ENCODE results near the gene RHBDL2.
"Not testable (repeated sequence)": the region's sequence is repeated elsewhere in the genome, so short reads cannot be mapped to it uniquely, and the experiment has no call there.

The RHBDL2 gene

DNA sequence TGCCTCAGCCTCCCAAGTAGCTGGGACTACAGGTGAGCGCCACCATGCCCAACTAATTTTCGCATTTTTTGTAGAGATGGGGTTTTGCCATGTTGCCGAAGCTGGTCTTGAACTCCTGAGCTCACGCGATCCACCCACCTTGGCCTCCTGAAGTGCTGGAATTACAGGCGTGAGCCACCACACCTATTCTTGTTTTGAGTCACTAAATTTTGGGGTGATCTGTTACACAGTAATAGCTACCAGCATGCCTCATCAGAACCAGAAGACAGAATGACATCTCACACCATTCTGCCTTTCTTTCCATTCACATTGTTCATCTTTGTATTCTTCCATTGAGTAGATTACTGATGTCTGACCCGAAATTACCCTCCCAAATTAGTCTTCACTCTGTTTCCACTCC lies 9.1 kb downstream of the RHBDL2 start:
- DNase-seq: peak in 1 of 5 donors; percentile 17

GRCh38 chr1:38929476-38929875 lies 12.2 kb downstream of the RHBDL2 start:
- DNase-seq: no peak

DNA sequence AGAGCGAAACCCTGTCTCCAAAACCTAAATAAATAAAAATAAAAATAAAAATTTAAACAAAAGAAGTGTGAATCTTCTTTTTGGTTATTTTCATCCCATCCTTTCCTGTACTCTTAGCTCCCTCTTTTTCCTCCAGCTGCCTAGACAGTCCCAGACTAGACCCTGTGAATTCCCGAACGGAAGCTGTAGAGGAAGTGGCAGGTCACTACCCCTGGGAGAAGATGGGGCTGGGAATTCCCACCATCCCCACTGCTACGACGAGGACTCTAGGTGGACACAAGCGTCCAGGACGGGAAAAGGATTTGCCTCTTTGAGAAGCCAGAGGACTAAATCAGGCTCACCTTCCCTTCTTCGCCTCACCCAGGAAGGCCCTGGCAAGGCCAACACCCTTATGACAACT lies 12.6 kb downstream of the RHBDL2 start:
- DNase-seq: no peak

- DNase-seq: no peak
Observed at GRCh38 chr1:38926091-38926490, 15.5 kb downstream of the RHBDL2 start.

DNA sequence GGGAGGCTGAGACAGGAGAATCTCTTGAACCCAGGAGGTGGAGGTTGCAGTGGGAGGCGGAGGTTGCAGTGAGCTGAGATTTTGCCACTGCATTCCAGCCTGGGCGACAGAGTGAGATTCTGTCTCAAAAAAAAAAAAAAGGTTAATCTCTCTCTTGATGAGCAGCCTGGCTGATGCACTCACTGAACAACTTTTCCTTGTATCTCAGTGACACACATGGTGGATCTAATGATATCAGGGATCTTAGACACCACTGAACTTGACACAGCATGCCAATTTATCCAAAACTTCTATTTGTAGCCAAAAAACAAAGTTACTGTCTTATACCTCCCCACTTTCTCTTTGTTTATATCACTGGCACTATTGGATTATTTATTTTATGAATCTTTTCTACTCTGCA lies 16.2 kb downstream of the RHBDL2 start:
- no peak for DNase-seq

GRCh38 chr1:38923607-38924006 lies 18.0 kb downstream of the RHBDL2 start:
- no peak for DNase-seq

DNA sequence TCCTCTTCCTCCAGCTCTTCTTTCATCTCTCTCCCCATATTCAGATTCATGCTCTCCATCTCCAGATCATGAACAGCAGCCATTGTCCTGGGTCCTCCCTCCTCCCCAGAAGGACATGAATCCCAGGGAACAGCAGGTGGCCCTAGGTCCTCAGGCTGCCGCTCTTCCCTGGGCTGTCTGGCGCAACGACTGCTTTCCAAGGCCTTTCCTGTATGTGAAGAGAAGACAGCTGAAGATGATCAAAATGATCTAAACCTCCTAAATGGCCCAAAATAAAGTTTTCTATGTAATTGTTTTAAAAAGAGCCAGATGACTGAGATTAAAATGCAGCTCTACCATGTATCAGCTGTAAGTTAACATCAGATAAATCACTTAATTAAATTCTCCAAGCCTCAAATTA lies 22.5 kb downstream of the RHBDL2 start:
- DNase-seq: no peak

DNA sequence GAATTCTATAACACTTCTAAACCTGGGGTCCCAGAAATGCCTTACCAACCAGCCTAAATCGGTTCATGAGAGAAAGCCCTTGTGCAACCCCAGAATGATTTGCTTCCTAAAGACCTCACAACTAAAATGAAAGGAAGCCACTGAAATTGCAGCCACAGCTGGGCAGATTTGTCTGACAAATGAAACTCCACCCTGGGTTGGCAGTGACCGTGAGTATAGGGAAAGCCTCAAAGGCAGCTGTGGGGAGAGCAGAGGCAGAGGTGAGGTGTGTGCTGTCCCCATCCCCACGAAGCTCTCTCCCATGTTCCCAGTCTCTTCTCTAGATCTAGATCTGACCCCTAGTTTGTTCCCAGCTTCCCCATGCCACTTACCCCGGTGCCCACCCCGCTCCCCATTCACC lies 23.1 kb downstream of the RHBDL2 start:
- DNase-seq: no peak

DNA sequence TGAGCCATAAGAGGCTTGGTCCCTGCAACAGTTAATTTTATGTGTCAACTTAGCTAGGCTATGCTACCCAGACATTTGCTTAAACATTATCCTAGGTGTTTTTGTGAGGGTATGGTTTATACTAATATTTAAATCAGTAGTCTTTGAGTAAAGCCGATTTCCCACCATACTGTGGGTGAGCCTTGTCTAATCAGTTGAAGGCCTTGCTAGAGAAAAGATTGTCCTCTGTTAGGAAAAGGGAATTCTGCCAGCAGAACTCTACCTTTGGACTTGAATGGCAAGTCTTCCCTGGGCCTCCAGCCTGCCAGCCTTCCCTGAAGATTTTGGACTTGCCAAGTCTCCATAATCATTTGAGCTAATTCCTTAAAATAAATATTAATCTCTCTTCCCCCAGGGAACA lies 23.9 kb downstream of the RHBDL2 start:
- DNase-seq: no peak

GRCh38 chr1:38917337-38917736 lies 24.3 kb downstream of the RHBDL2 start:
- DNase-seq: no peak

DNA sequence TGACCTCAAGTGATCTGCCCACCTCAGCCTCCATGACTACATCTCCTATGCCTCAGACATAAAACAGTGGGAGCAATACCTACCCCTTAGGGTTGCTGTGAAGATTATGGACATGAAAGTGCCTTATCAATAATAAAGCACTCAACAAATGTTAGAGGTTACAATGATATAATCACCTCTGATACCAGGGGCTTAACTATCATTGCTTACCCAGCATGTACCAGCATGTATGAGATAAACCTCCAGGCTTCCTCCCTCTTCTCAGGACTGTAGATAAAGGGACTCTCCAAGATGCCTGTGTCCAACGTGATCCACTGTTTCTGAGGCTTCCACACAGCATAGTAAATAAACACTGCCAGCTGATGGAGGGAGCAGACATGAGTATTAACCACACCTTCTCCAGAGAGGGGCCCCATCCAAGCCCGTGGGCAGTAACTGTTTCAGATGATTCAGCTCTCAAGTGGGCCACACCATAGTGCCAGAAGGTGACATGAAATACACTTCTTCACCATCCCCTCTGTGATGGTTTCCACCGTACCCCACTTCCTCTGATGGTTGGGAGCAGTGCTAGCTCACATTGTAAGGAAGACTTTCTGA lies 26.2 kb downstream of the RHBDL2 start:
- no peak for DNase-seq

DNA sequence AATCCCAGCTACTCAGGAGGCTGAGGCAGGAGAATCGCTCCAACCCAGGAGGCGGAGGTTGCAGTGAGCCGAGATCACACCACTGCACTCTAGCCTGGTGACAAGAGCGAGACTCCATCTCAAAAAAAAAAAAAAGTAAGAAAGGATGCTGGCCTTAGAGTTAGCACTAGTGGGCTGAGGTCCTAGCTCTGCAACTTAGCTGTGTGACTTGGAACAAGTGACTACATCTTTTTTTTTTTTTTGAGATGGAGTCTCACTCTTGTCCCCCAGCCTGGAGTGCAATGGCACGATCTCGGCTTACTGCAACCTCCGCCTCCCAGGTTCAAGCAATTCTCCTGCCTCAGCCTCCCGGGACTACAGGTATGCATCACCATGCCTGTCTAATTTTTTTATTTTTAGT lies 26.7 kb downstream of the RHBDL2 start:
- not testable (repeated sequence) for DNase-seq

DNA sequence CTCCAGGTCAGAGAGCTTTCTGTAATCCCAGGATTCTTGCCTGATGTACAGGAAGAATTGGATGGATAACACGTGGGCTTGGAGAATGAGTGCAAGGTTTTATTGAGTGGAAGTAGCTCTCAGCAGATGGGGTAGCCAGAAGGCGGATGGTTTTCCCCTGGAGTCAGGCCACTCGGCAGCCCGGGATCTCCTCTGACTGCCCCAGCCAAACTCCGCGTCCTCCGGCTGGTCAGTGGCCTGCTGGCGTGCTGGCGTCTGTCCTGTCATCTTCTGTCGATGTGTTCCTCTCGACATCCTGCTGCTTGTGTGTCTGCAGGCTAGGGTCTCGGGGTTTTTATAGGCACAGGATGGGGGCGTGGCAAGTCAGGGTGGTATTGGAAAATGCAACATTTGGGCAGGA lies 32.8 kb downstream of the RHBDL2 start:
- no peak for DNase-seq

DNA sequence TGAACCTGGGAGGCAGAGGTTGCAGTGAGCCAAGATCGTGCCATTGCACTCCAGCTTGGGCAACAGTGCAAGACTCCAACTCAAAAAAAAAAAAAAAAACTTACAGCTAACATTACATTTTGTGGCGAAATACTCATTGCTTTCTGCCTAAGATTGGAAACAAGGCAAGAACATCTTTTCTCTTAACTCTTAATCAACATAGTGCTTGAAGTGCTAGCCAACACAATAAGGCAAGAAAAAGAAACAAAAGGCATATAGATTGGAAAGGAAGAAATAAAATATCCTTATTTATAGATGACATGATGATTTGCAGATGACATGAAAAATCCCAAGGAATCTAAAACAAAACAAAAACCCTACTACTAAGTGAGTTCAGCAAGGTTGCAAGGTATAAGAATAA lies 35.6 kb downstream of the RHBDL2 start:
- no peak for DNase-seq

DNA sequence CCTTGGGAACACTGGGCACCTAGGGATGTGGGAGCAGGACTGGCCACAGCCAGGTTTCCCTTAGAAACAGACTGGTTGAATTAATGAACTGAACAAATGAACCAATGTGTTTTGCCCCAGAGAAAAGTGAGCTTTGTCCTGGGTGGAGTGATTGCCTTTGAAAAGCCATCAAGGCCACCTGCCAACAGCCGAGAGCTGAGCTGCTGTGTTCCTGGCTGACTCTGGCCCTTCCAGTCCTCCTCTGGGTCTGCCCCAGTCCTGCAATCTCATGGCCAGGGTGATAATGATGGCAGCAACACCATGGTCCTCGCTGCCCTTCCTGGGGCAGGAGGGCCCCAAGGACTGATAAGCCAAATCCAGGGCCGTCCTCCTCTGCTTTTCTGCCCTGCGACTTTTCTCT lies 42.1 kb downstream of the RHBDL2 start:
- no peak for DNase-seq

DNA sequence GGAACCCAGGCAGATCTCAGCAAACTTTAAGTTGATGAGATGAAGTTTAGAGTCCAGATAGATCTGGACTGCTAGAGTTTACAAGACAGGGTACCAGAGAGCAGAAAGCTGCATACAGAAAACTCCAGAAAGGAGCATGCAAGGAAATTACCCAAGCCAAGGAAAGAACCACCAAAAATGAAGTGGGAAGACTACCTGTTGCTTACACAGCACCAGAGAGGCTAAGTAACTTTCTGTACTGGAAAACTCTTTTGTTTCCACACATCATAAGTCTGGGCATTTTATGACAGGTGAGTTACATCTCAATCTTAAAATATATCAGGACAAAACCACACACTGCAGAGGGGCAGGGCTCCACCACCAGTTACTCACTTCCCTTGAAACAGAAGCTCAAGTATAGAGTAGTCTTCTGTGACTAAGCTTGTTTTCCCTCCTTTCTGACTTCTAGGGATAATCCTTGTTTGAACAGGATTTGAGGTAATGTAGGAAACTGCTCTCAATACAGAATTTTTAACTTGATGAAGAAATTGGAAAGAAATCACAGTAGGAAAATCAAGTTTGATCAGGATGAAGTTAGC lies 42.9 kb downstream of the RHBDL2 start:
- DNase-seq: no peak

GRCh38 chr1:38896169-38896568 lies 45.5 kb downstream of the RHBDL2 start:
- DNase-seq: no peak

- no peak for DNase-seq
Observed at GRCh38 chr1:38892976-38893375, 48.7 kb downstream of the RHBDL2 start.

- no peak for DNase-seq
Observed at GRCh38 chr1:38891753-38892152, 49.9 kb downstream of the RHBDL2 start.

DNA sequence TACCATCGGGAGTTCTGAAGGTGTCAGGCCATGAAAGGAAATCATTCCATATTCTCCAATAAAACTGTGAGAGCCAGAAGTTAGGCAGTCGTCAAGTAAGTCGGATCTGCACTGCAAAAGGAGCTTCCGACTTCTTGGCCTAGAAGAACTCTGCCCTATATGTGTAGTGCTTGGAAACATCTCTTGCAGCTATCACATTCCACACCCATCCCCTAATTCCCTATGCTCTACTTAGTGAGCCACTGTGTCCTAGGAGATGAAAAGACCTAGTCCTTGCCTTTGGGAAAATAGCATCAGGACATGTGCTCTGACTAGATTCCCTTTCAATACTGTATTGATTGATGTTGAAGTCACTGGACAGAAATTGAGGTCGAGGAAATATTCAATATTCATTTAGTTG lies 52.0 kb downstream of the RHBDL2 start:
- DNase-seq: no peak

DNA sequence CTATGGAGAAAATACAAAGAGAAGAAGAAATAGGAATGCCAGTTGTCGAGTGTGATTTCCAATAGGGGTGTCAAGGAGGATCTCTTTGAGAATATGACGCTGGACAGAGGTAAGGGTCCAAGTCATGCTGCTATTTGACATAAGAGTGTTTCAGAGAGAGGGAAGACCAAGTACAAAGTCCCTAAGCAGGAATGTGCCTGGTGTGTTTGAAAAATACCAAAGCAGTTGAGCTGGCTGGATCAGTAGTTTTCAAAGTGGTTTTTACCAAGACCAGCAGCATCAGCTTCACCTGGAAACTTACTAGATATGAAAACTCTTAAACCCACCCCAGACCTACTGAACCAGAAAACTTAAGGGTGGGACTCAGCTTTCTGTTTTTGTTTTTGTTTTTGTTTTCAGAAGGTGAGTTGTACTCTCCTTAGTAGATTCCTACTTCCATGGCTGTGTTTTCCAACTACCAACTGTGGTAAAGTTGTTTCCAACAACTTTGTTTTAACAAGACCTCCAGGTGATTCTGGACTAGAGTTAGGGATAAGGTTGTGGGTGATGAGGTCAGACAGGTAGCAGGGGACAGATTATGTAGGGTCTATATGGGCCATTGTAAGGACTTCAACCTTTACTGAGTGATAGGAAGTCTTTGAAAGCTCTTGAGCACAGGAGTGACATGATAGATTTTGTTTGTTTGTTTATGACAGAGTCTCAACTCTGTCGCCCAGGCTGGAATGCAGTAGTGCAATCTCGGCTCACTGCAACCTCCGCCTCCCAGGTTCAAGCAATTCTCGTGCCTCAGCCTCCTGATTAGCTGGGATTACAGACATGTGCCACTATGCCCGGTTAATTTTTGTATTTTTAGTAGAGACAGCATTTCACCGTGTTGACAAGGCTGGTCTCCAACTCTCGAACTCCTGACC lies 53.0 kb downstream of the RHBDL2 start:
- no peak for DNase-seq

- no peak for DNase-seq
Observed at GRCh38 chr1:38885092-38885491, 56.5 kb downstream of the RHBDL2 start.

- no peak for DNase-seq
Observed at GRCh38 chr1:38881487-38881886, 60.1 kb downstream of the RHBDL2 start, which contains the start of gene GJA9. TSS of gene GJA9 (minus strand) at chr1:38881587. CDS start at chr1:38876098, 5,489 bp downstream.

DNA sequence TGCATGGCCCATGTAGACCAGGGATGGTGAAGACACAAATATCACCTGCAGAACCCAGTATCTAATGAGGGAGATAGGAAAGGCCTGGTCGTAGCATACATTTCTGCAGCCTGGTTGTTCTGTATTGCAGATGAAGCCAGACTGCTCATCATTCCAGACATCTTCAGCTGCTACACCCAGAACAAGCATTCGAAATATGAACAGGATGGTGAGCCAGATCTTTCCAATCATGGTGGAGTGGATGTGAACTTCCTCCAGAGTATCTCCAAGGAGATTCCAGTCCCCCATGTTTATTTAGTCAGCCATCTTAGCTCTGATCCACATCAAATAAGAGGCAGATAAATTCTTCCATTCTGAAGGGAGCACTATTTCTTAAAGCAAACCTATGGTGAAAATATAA lies 65.8 kb downstream of the RHBDL2 start:
- DNase-seq: no peak
